ENCODE results near the gene FGFR2. TPM values are rescaled to one million over a fixed set of nuclear protein-coding genes. Genes with fewer than 3 reads are reported as not detected.

Gene FGFR2
- total RNA-seq, 1 donor from 2014 or later = 8.0 TPM

DNA sequence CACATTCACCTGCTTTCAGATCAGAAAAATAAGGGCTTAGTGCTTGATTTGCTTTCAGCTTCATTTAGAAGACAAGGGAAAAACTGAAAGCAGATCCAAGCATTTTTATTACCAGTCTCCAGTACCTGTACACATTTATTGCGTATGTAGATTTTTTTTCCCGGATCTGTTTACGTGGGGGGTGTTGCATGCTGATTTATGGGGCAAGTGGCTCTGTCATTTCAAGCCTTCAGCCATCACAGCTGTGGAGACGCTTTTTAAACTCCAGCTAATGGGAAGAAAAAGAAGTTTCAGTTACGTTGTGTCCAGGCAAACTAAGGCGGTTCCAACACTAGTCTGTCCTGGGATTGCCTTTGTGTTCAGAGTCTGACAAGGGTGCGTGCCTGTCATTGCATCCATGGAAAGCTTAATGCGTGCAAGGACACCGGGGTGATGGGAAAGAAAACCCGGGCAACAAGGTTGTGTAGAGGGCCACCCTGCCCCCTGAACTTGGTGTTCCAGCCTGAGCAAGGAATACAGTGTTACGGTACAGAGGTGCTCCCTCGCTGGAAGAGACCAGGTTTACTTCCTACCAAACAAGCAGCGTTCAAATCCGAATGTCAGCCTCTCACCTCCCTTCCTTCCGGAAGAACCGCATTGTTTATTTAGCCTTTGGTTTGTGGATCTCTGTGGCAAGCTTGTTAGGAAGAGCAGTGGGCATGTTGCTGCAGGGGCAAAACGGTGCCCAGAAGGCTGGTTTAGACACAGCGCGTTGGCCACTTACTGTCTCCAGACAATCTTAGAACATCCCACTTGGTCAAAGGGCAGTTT is 128.2 kb downstream of the FGFR2 start:
- no peak for DNase-seq (ENCODE audit: extremely low spot score, unreplicated experiment)
- H3K36me3 Mint-ChIP-seq (ENCODE audit: unreplicated experiment) = no peaks in the 10 kb centered on the region
- H3K4me3 Mint-ChIP-seq (ENCODE audit: unreplicated experiment) = no peak overlapping the region
- TF ChIP-seq, protein P1, sequence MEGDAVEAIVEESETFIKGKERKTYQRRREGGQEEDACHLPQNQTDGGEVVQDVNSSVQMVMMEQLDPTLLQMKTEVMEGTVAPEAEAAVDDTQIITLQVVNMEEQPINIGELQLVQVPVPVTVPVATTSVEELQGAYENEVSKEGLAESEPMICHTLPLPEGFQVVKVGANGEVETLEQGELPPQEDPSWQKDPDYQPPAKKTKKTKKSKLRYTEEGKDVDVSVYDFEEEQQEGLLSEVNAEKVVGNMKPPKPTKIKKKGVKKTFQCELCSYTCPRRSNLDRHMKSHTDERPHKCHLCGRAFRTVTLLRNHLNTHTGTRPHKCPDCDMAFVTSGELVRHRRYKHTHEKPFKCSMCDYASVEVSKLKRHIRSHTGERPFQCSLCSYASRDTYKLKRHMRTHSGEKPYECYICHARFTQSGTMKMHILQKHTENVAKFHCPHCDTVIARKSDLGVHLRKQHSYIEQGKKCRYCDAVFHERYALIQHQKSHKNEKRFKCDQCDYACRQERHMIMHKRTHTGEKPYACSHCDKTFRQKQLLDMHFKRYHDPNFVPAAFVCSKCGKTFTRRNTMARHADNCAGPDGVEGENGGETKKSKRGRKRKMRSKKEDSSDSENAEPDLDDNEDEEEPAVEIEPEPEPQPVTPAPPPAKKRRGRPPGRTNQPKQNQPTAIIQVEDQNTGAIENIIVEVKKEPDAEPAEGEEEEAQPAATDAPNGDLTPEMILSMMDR (IDR thresholded peaks at IDR 0.05) = no peak
- H3K9me3 Mint-ChIP-seq (ENCODE audit: unreplicated experiment) = no peaks in the 10 kb centered on the region
- no peak overlapping the region for H3K27ac Mint-ChIP-seq (ENCODE audit: unreplicated experiment)
- H3K4me1 Mint-ChIP-seq (ENCODE audit: unreplicated experiment) = no peaks in the 10 kb centered on the region
- H3K27me3 Mint-ChIP-seq (ENCODE audit: unreplicated experiment) = peaks cover 6% of the 10 kb centered on the region

- H3K4me1 Mint-ChIP-seq (ENCODE audit: unreplicated experiment) = no peaks in the 10 kb centered on the region
- no peaks in the 10 kb centered on the region for H3K27me3 Mint-ChIP-seq (ENCODE audit: unreplicated experiment)
- no peak overlapping the region for H3K4me3 Mint-ChIP-seq (ENCODE audit: unreplicated experiment)
- no peak overlapping the region for H3K27ac Mint-ChIP-seq (ENCODE audit: unreplicated experiment)
- DNase-seq (ENCODE audit: extremely low spot score, unreplicated experiment) = no peak
- H3K36me3 Mint-ChIP-seq (ENCODE audit: unreplicated experiment) = no peaks in the 10 kb centered on the region
- TF ChIP-seq, protein P1 (IDR thresholded peaks at IDR 0.05) = no peak
- H3K9me3 Mint-ChIP-seq (ENCODE audit: unreplicated experiment) = no peaks in the 10 kb centered on the region
Observed at GRCh38 chr10:121468726-121469125, 129.5 kb downstream of the FGFR2 start.

GRCh38 chr10:121466424-121466823 is 131.8 kb downstream of the FGFR2 start:
- no peak for DNase-seq (ENCODE audit: extremely low spot score, unreplicated experiment)
- H3K36me3 Mint-ChIP-seq (ENCODE audit: unreplicated experiment) = no peaks in the 10 kb centered on the region
- peaks cover 1% of the 10 kb centered on the region for H3K4me1 Mint-ChIP-seq (ENCODE audit: unreplicated experiment)
- no peak overlapping the region for H3K27ac Mint-ChIP-seq (ENCODE audit: unreplicated experiment)
- H3K27me3 Mint-ChIP-seq (ENCODE audit: unreplicated experiment) = no peaks in the 10 kb centered on the region
- TF ChIP-seq, protein P1 (IDR thresholded peaks at IDR 0.05) = no peak
- H3K9me3 Mint-ChIP-seq (ENCODE audit: unreplicated experiment) = no peaks in the 10 kb centered on the region
- no peak overlapping the region for H3K4me3 Mint-ChIP-seq (ENCODE audit: unreplicated experiment)

- H3K27me3 Mint-ChIP-seq (ENCODE audit: unreplicated experiment) = no peaks in the 10 kb centered on the region
- H3K36me3 Mint-ChIP-seq (ENCODE audit: unreplicated experiment) = no peaks in the 10 kb centered on the region
- TF ChIP-seq, protein P1 (IDR thresholded peaks at IDR 0.05) = no peak
- peaks cover 12% of the 10 kb centered on the region for H3K4me1 Mint-ChIP-seq (ENCODE audit: unreplicated experiment)
- no peak overlapping the region for H3K27ac Mint-ChIP-seq (ENCODE audit: unreplicated experiment)
- no peak overlapping the region for H3K4me3 Mint-ChIP-seq (ENCODE audit: unreplicated experiment)
- no peaks in the 10 kb centered on the region for H3K9me3 Mint-ChIP-seq (ENCODE audit: unreplicated experiment)
- no peak for DNase-seq (ENCODE audit: extremely low spot score, unreplicated experiment)
Observed at GRCh38 chr10:121465215-121465614, 133.0 kb downstream of the FGFR2 start.

- Mint-ChIP-seq H3K36me3 (ENCODE audit: unreplicated experiment) (no peaks in the 10 kb centered on the region), H3K27ac (ENCODE audit: unreplicated experiment) (no peak overlapping the region), H3K4me1 (ENCODE audit: unreplicated experiment) (peaks cover 19% of the 10 kb centered on the region), H3K4me3 (ENCODE audit: unreplicated experiment) (no peak overlapping the region), H3K27me3 (ENCODE audit: unreplicated experiment) (no peaks in the 10 kb centered on the region), H3K9me3 (ENCODE audit: unreplicated experiment) (no peaks in the 10 kb centered on the region)
- TF ChIP-seq, protein P1 (IDR thresholded peaks at IDR 0.05) = no peak
- no peak for DNase-seq (ENCODE audit: extremely low spot score, unreplicated experiment)
Observed at GRCh38 chr10:121464517-121464916, 133.7 kb downstream of the FGFR2 start.

Measured in osteocyte (in vitro differentiated cells).